ENCODE results near the gene CEP128.

GRCh38 chr14:80695869-80696268, 245.7 kb downstream of the CEP128 start:
- TF ChIP-seq ZNF274 (IDR thresholded peaks at IDR 0.05; ENCODE audit: low read depth, low read length) (no peak), MAX (IDR thresholded peaks at IDR 0.05) (no peak), EZH2phosphoT487 (IDR thresholded peaks at IDR 0.05; ENCODE audit: borderline replicate concordance) (no peak), YY1 (IDR thresholded peaks at IDR 0.05; ENCODE audit: extremely low read depth, insufficient replicate concordance, low read depth, low read length) (no peak), REST (IDR thresholded peaks at IDR 0.05; ENCODE audit: low read depth) (no peak), POLR2A (IDR thresholded peaks at IDR 0.05; ENCODE audit: borderline replicate concordance, extremely low read depth, insufficient read depth, insufficient read length) (no peak), POLR2AphosphoS5 (IDR thresholded peaks at IDR 0.05; ENCODE audit: low read depth, low read length) (no peak), ATF3 (IDR thresholded peaks at IDR 0.05) (no peak), EZH2 (IDR thresholded peaks at IDR 0.05) (no peak), CEBPB (IDR thresholded peaks at IDR 0.05; ENCODE audit: low read depth) (no peak), SP1 (IDR thresholded peaks at IDR 0.05; ENCODE audit: low read depth) (no peak), SRF (IDR thresholded peaks at IDR 0.05; ENCODE audit: low read depth) (no peak), SIN3A (IDR thresholded peaks at IDR 0.05; ENCODE audit: low read depth) (no peak)
- TF ChIP-seq, protein P1, sequence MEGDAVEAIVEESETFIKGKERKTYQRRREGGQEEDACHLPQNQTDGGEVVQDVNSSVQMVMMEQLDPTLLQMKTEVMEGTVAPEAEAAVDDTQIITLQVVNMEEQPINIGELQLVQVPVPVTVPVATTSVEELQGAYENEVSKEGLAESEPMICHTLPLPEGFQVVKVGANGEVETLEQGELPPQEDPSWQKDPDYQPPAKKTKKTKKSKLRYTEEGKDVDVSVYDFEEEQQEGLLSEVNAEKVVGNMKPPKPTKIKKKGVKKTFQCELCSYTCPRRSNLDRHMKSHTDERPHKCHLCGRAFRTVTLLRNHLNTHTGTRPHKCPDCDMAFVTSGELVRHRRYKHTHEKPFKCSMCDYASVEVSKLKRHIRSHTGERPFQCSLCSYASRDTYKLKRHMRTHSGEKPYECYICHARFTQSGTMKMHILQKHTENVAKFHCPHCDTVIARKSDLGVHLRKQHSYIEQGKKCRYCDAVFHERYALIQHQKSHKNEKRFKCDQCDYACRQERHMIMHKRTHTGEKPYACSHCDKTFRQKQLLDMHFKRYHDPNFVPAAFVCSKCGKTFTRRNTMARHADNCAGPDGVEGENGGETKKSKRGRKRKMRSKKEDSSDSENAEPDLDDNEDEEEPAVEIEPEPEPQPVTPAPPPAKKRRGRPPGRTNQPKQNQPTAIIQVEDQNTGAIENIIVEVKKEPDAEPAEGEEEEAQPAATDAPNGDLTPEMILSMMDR (IDR thresholded peaks at IDR 0.05 in 2 of 3, conservative IDR thresholded peaks at IDR 0.05 in 1 of 3; ENCODE audit: borderline replicate concordance in 1 of 3, insufficient read depth in 1 of 3, low read depth in 2 of 3, low read length in 2 of 3), result no peak

Measured in HCT116 (cell line).